GM20431 (cell line): ENCODE results near the gene APOO.
"Not testable (repeated sequence)": the region's sequence is repeated elsewhere in the genome, so short reads cannot be mapped to it uniquely, and the experiment has no call there.

ENCODE experiments used
- in situ Hi-C: fragments of 300-500 bp; cut with MseI, MboI; formaldehyde crosslinking; loops from one replicate; pipeline ENCODE4 v1.15.0; 2020; ENCODE audit warnings: low sequenced_read_pairs; ENCODE audit not compliant: unreplicated experiment

The APOO gene

DNA sequence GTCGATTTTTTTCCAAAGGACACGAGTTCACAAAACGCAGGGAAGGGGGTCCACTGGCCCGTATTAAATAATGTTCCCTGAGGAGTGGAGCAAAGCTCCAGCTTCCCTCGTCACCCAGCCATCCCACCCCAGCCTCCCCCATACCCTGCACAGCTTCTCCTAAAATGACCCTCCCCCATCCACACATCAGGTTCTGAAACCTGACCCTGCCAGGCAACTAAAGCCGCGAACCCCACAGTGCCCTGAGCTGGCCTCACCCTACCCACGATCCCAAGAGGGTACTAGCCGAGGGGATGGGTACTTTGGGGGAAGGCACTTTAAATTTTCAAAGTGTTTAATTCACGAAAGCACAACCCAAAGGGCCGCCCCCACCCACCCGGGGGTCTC, 634 bp downstream of the APOO start:
- in situ Hi-C loops, result loop anchor here (10.0 kb wide), 1 partner anchor 212 kb away; no protein-coding TSS in a partner anchor

- in situ Hi-C loops, result loop anchor here (10.0 kb wide), 1 partner anchor 209 kb away; no protein-coding TSS in a partner anchor
Measured at GRCh38 chrX:23904096-23904495, 3.6 kb downstream of the APOO start.

DNA sequence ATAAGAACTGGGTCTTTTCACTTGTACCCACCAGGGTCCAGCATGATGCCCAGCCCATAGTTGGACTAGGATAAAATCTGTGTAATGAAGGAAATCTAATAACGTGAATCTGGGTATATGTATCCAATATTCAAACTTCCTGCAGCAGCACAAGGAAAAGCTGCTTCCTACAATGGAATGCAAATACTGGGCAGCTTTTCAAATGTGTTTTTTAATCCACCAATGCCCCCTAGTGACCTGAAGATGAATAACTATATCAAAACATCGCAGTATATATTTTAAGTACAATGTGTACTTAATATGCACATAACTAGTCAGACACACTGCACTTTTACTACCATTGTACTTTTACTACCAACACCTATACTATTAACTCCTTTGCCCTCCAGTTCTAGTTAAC, 5.3 kb downstream of the APOO start:
- in situ Hi-C loops, result loop anchor here (10.0 kb wide), 1 partner anchor 208 kb away; no protein-coding TSS in a partner anchor

GRCh38 chrX:23901805-23902204, 5.9 kb downstream of the APOO start:
- in situ Hi-C loops, result loop anchor here (10.0 kb wide), 1 partner anchor 207 kb away; no protein-coding TSS in a partner anchor

DNA sequence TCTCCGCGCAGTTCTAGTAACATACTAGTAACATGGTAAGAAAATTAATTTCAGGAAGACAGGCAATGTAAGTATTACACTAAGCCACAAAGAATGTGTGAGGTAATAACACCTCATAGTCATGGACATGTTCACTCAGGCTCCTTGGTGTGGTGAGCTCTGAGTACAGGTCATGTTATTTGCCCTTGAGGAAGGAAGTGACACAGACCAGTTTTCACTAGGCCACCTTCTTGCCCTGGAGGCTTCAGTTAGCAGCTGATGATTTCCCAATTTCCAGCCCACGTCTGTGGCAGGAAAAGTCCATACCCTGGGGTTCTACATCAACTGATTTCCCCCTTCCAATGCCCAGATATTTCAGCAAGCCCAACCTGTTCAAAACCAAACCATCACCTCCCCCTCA, 6.7 kb downstream of the APOO start:
- in situ Hi-C loops, result loop anchor here (10.0 kb wide), 1 partner anchor 206 kb away; no protein-coding TSS in a partner anchor

- in situ Hi-C loops, result loop anchor here (10.0 kb wide), 1 partner anchor 206 kb away; no protein-coding TSS in a partner anchor
Measured at GRCh38 chrX:23900220-23900797, 7.4 kb downstream of the APOO start.

DNA sequence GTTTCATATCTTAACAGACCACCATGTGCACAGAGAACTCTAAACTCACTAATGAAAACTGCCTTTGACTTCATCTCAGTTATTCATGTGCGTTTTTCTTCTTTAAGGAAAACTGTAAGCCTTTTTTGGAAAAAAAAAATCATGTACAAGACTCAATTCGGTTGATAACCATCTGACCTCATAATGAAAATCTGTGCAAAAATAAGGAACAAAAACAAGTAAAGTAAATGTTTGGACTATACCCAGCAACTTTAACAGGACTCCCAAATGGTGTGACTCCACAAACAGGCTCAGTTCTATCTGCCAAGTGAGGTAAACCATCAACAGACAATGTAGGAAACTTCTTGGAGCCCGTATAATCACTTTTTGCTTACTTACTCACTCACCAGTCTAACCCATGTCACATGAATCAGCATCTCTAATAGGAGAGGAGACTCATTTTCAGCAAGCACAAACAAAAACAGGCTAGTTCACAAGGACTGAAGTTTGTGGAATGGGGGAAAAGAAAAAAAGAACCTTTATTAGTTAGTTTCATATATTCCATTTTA, 9.3 kb downstream of the APOO start:
- in situ Hi-C loops, result no loop called here

- in situ Hi-C loops, result no loop called here
Measured at GRCh38 chrX:23896981-23897380, 10.8 kb downstream of the APOO start.

DNA sequence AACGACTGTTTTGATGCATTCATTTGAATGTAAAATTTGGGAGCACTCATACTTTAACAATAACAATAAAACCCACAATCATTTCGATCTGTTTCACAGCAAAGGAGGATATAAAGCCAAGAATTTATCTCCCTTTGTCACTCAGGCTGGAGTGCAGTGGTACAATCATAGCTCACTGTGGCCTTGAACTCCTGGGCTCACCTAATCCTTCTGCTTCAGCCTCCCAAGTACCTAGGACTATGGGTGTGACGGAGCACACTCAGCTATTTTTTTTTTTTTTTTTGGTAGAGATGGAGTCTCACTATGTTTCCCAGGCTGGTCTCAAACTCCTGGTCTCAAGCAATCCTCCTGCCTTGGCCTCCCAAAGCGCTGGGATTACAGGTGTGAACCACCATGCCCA, 11.2 kb downstream of the APOO start:
- in situ Hi-C loops, result not testable (repeated sequence)

DNA sequence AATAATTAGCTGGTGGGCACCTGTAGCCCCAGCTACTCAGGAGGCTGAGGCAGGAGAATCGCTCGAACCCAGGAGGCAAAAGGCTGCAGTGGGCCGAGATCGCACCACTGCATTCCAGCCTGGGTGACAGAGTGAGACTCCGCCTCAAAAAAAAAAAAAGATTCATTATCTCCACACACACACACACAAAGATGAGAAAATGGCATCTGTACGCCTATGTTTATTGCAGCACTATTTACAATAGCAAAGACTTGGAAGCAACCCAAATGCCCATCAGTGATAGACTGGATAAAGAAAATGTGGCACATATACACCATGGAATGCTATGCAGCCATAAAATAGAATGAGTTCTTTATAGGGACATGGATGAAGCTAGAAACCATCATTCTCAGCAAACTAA, 12.7 kb downstream of the APOO start:
- in situ Hi-C loops, result not testable (repeated sequence)

DNA sequence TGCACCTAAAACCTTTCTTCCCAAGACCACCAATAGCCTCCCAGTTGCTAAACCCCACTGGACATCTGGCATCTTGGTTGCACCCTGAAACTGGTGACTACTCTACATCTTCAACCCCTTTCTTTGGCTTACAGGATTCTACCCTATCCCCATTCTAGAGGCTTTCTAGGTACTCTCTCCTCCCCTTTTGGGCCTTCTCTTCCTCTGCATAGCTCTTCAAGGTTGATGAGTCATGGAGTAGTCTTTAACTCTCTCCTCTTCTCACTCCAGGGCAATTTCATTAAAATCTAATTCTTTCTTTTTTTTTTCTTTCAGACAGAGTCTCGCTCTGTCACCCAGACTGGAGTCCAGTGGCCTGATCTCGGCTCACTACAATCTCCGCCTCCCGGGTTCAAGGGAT, 16.8 kb downstream of the APOO start:
- in situ Hi-C loops, result no loop called here

DNA sequence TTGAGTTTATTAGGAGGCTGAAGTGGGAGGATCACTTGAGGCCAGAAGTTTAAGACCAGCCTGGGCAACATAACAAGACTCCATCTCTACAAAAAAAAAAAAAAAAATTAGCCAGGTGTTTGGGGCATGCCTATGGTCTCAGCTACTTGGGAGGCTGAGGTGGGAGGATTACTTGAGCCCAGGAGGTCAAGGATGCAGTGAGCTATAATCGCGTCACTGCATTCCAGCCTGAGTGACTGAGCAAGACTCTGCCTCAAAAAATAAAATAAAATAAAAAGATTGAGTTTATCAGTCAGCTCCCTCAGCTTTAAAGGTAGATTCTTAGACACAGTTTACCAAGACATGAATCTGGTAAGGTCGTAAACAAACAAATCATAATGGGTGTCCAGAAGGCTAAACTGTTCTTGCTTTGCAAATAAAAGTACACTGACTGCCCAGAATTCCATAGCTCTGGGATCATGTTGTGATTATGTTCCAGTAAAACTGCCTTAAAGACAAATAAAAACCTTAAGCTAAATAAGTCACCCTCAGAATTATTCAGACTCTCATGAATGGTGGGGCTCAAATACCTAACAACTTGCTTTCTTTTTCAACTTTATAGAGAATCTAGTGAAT, 18.7 kb downstream of the APOO start:
- in situ Hi-C loops, result no loop called here

- in situ Hi-C loops, result no loop called here
Measured at GRCh38 chrX:23887918-23888317, 19.8 kb downstream of the APOO start.

DNA sequence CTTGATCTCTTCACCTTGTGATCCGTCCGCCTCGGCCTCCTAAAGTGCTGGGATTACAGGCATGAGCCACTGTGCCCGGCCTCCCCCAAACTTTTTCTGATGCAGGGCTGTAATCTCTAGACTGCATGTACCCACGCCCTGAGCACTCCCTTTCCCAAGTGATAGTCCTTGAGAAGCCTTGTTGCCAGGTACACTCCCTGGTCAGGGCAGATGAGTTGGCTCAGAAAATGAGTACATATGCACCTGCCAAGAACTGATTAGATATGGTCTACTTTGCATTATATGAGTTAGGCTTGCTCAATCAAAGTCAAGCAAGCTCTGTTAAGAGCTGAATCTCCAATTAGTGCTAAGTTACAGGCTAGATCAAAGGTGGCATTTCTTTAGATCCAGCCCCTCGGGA, 20.3 kb downstream of the APOO start:
- in situ Hi-C loops, result no loop called here

DNA sequence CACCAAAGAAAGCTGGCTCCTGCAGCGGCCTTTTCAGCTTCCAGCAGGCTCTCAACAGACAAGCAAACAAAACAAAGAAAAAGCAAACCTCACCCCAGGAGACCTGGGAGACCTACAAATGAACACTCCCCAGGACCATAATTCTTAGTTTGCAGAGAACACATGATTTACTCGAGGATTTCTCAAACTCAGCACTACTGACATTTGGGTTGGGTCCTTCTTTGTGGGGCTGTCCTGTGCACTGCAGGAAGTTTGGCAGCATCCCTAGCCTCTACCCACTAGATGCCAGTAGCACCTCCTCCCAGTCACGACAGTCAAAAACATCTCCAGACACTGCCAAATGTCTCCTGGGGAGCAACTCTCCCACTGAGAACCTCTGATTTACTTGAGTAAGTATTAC, 21.9 kb downstream of the APOO start:
- in situ Hi-C loops, result no loop called here

DNA sequence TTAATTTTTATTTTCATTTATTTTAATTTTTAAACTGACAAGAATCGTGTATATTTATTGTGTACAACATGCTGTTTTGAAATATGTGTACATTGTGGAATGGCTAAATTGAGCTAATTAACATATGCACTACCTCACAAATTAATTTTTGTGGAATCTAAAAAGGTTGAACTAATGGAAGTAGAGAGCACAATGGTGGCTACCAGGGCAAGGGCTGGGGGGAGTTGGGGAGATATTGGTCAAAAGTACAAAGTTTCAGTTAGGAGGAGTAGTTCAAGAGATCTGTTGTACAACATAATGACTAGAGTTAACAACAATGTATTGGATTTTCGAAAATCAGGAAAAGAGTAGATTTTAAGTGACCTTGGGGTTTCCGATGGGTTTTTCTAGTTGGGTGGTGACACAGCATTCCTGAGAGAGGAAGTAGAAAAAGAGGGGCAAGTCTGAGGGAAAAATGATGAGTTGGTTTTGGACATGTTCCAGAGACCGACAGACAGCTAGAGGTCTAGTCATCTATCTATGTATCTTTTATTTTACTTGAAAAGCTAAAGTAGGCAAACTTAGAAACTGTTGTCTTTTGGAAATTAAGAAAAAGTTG, 23.2 kb downstream of the APOO start:
- in situ Hi-C loops, result no loop called here

GRCh38 chrX:23883737-23884354, 23.9 kb downstream of the APOO start:
- in situ Hi-C loops, result no loop called here

DNA sequence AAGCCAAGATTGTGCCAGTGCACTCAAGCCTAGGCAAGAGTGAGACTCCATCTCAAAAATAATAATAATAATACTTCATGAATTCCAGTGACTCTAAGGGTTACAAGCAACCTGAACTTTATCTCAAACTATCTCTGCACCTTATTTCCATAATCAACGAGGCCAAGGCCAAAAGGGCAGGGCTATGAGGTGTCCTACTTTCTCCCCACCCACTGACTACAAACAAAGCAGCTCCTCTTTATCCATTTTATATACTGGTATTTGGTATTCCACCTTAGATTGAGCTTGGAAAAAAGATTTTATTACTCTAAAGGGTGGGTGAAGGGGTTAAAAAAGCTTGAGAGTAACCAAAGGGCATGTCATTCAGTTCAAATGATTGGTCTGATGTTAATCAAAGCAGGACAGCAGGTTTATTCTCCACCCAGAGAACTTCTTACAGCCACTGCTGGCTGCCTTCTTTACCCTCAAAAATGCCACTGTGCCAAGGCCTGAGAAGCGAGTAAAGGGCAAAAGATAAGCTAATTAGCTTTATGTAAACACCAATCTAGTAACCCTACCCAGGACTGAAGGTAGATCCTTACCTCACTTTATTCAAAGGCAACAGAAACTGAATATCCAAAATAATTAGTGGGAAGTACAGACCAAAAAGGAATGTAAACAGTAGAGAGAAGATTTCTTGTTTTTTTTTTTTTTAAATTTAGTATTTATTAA, 28.2 kb downstream of the APOO start:
- in situ Hi-C loops, result no loop called here

GRCh38 chrX:23871905-23872546, 35.7 kb downstream of the APOO start:
- in situ Hi-C loops, result no loop called here

GRCh38 chrX:23870041-23870440, 37.7 kb downstream of the APOO start:
- in situ Hi-C loops, result no loop called here
